ENCODE measurements around the gene IMMP2L.
"Not testable (repeated sequence)": the region's sequence is repeated elsewhere in the genome, so short reads cannot be mapped to it uniquely, and the experiment has no call there.

IMMP2L gene

GRCh38 chr7:110669410-110669809 is 892.9 kb downstream of the IMMP2L start:
- DNase-seq: no peak

GRCh38 chr7:110664803-110665202 is 897.5 kb downstream of the IMMP2L start:
- DNase-seq: no peak

GRCh38 chr7:110660637-110661036 is 901.7 kb downstream of the IMMP2L start:
- not testable (repeated sequence) for DNase-seq

- no peak for DNase-seq
Measured at GRCh38 chr7:110650328-110650727, 912.0 kb downstream of the IMMP2L start.

- DNase-seq: no peak
Measured at GRCh38 chr7:110647266-110647665, 915.0 kb downstream of the IMMP2L start.

- DNase-seq: no peak
Measured at GRCh38 chr7:110646804-110647203, 915.5 kb downstream of the IMMP2L start.

- DNase-seq: no peak
Measured at GRCh38 chr7:110645616-110646015, 916.7 kb downstream of the IMMP2L start.

- no peak for DNase-seq
Measured at GRCh38 chr7:110645060-110645459, 917.2 kb downstream of the IMMP2L start.

- DNase-seq: no peak
Measured at GRCh38 chr7:110637252-110637651, 925.0 kb downstream of the IMMP2L start.

- no peak for DNase-seq
Measured at GRCh38 chr7:110633313-110633712, 929.0 kb downstream of the IMMP2L start.

- DNase-seq: no peak
Measured at GRCh38 chr7:110626414-110626813, 935.9 kb downstream of the IMMP2L start.

- no peak for DNase-seq
Measured at GRCh38 chr7:110625294-110625693, 937.0 kb downstream of the IMMP2L start.

- DNase-seq: no peak
Measured at GRCh38 chr7:110623436-110623835, 938.9 kb downstream of the IMMP2L start.

- DNase-seq: no peak
Measured at GRCh38 chr7:110621289-110621688, 941.0 kb downstream of the IMMP2L start.

GRCh38 chr7:110620110-110620735 is 942.1 kb downstream of the IMMP2L start:
- DNase-seq: no peak

Data from hematopoietic multipotent progenitor cell treated with erythropoietin and hydrocortisone succinate and interleukin-3 and kit ligand, for 6 days (in vitro differentiated cells).